Peyer's patch (tissue), 4 donors: ENCODE results near the gene TECPR2.

Source experiments
- CTCF ChIP-seq, 6 experiments: fragments of 450-650 bp in 4 of 6; fragments of 200-600 bp in 2 of 6; sonication (generic) in 1 of 6; IDR thresholded peaks; one replicate each; pipeline ENCODE4 v1.5.1; 2017 to 2019; ENCODE audit warnings: antibody characterized with exemption in 6 of 6, mild to moderate bottlenecking in 3 of 6, moderate library complexity in 1 of 6
- POLR2A ChIP-seq, 2 donors: fragments of 450-650 bp; IDR thresholded peaks; one replicate each; pipeline ENCODE4 v1.5.1; 2017; ENCODE audit warnings: antibody characterized with exemption in 2 of 2, mild to moderate bottlenecking in 2 of 2, moderate library complexity in 2 of 2

GRCh38 chr14:102512793-102513300, 150.1 kb downstream of the TECPR2 start:
- no peak for TF ChIP-seq CTCF (IDR thresholded peaks at IDR 0.05)
- no peak for TF ChIP-seq POLR2A (IDR thresholded peaks at IDR 0.05)
